GM12801 (cell line): ENCODE measurements around the gene TMIGD3.

Experiments
- CTCF ChIP-seq: IDR thresholded peaks from one replicate; pipeline ENCODE4 v1.5.1; 2011; ENCODE audit warnings: control low read depth; ENCODE audit not compliant: insufficient read length; ENCODE audit errors: extremely low read depth

The TMIGD3 gene

DNA sequence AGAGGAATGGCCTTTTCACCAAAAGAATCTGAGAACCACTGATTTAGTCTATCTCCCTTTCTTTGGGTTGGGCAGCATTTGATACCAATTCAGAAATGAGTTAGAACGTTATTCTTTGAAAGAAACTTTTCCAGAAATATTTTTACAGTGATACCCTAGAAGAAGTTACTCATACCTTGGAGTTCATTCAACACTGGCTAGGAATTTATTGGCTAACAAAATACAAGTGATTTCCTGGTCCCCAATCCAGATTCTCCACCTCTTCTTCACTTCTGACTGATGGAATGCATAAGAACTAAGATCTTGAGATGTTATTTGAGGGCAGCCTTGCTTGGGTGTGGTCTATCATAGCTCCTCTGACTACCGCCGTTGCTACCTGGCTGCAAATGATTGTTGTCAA is 20.3 kb downstream of the TMIGD3 start:
- no peak for TF ChIP-seq CTCF

GRCh38 chr1:111481387-111482221 is 21.8 kb downstream of the TMIGD3 start:
- TF ChIP-seq CTCF = no peak

DNA sequence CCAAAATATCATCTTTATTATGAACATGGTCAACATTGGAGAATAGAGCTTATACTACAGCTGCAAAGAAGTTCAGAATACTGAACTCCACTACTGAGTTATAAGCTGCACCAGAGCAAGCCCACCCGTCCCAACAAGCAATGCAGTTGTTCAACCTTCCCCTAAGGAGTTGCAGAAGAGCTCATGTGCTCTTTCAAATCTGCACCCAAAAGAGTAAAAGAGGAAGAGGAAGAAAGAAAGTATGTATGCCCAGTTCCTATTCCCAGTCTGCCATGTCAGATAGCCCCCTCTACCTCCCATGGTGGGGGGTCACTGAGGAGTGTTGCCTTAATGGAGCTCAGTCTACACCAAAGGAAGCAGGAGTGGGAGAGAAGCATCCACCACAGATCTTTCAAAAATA is 22.8 kb downstream of the TMIGD3 start:
- no peak for TF ChIP-seq CTCF

GRCh38 chr1:111476761-111477309 is 26.6 kb downstream of the TMIGD3 start:
- no peak for TF ChIP-seq CTCF

DNA sequence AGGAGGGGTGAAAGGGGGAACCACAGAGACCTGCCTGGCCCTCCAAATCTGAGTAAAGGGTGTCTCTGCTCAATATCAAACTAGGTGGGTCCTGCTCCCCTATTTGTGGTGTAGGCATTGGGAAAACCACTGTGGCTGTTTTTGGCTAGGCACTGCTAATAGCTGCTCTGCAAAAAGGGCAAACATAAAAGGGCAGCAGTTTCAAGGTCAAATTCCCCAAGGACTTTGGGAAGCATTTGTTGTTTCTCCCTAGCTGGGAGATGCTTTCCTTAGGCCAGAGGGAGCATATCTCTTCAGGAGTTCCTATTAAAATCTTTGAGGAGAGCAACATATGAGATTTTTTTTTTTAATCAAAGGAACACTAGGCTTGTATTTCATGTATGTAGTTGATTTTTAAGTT is 27.2 kb downstream of the TMIGD3 start:
- TF ChIP-seq CTCF = no peak

DNA sequence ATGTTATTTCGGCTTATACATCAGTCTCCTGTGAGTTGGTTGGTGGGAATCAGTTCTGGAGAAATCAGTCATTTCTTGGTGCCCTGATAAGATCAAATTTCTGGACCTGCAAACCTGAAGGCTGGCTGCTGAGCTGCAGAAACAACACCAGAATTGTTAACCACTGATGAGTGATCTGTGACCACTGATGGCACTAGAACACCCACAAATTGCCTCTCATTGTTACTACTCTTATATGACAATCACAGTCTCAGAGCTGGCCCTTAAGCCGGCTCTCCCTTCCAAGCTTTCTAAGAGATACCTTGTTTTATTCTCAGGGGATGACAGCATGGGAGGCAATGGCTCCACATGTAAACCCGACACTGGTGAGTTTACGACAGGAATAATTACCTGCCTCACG is 27.7 kb downstream of the TMIGD3 start:
- no peak for TF ChIP-seq CTCF

GRCh38 chr1:111474521-111474920 is 28.9 kb downstream of the TMIGD3 start:
- TF ChIP-seq CTCF = no peak
